Measurements from ENCODE around the gene PSMD1. TPM values are rescaled to one million over a fixed set of nuclear protein-coding genes. Genes with fewer than 3 reads are reported as not detected.
A peak's percentile ranks its signal among the peaks of the same experiment; 100 is the strongest.

Gene PSMD1
- total and polyA plus RNA-seq, 2 experiments from 2014 or later = 148 to 177 TPM

GRCh38 chr2:231127936-231128335 is 71.3 kb downstream of the PSMD1 start:
- H3F3A ChIP-seq (replicated peaks; ENCODE audit: low read depth) = no peaks in the 10 kb centered on the region
- H2AFZ ChIP-seq = no peak overlapping the region
- H3K4me3 ChIP-seq = no peak overlapping the region
- H3K79me2 ChIP-seq (replicated peaks; ENCODE audit: insufficient read depth) = peaks cover 23% of the 10 kb centered on the region
- H3K9me2 ChIP-seq (ENCODE audit: insufficient read depth) = no peaks in the 10 kb centered on the region
- H3K4me3 Mint-ChIP-seq = no peak overlapping the region
- H3K4me1 ChIP-seq (ENCODE audit: insufficient read depth) = peaks cover 47% of the 10 kb centered on the region
- ATAC-seq = no peak
- H3K27ac ChIP-seq (ENCODE audit: low read depth) = no peak overlapping the region
- no peaks in the 10 kb centered on the region; the same call in 1 of the 2 replicates for H4K20me1 ChIP-seq (replicated peaks; ENCODE audit: insufficient read depth)
- H3K36me3 Mint-ChIP-seq (ENCODE audit: low read depth) = no peaks in the 10 kb centered on the region
- peaks cover 35% of the 10 kb centered on the region for H3K4me1 Mint-ChIP-seq
- H3K27me3 ChIP-seq (ENCODE audit: insufficient read depth) = no peaks in the 10 kb centered on the region
- H3K27me3 Mint-ChIP-seq (ENCODE audit: insufficient read depth, low read depth, poor library complexity) = no peaks in the 10 kb centered on the region
- H3K36me3 ChIP-seq (ENCODE audit: insufficient read depth) = no peaks in the 10 kb centered on the region
- no peak for DNase-seq (ENCODE audit: low spot score)
- no peaks in the 10 kb centered on the region for H3K9me3 Mint-ChIP-seq
- no peak overlapping the region for H3K27ac Mint-ChIP-seq
- 0 out of 2 replicates have a peak overlapping the region, but pooled peaks have one; percentile 1 for H3K4me2 ChIP-seq
- no peak for TF ChIP-seq ZNF462 (CRISPR knock-in tag; IDR thresholded peaks at IDR 0.05)
- TF ChIP-seq EZH2phosphoT487 (IDR thresholded peaks at IDR 0.05; ENCODE audit: unreplicated experiment) = no peak
- no peak for TF ChIP-seq STAT1 (IDR thresholded peaks at IDR 0.05; ENCODE audit: unreplicated experiment)
- no peak for TF ChIP-seq ETS1 (IDR thresholded peaks at IDR 0.05)
- TF ChIP-seq POLR2AphosphoS5 (IDR thresholded peaks at IDR 0.05; ENCODE audit: low read depth) = no peak
- no peak for TF ChIP-seq REST (IDR thresholded peaks at IDR 0.05; ENCODE audit: unreplicated experiment)
- no peak for TF ChIP-seq ZNF331 (CRISPR knock-in tag; IDR thresholded peaks at IDR 0.05; ENCODE audit: low read depth)
- TF ChIP-seq JUNB (IDR thresholded peaks at IDR 0.05; ENCODE audit: unreplicated experiment) = no peak
- TF ChIP-seq NANOG (IDR thresholded peaks at IDR 0.05; ENCODE audit: borderline replicate concordance) = no peak
- no peak for TF ChIP-seq CTCF (conservative IDR thresholded peaks at IDR 0.05; ENCODE audit: low read depth in 2 of 2)
- TF ChIP-seq ZNF114 (CRISPR knock-in tag; IDR thresholded peaks at IDR 0.05) = no peak
- no peak for TF ChIP-seq CREB1 (CRISPR knock-in tag; IDR thresholded peaks at IDR 0.05; ENCODE audit: low read depth)
- no peak for TF ChIP-seq EZH2 (IDR thresholded peaks at IDR 0.05; ENCODE audit: low read depth, unreplicated experiment)

Data from GM23338 (cell line).